ENCODE measurements around the gene NUFIP1.
"Not testable (repeated sequence)": the region's sequence is repeated elsewhere in the genome, so short reads cannot be mapped to it uniquely, and the experiment has no call there.

Gene NUFIP1

DNA sequence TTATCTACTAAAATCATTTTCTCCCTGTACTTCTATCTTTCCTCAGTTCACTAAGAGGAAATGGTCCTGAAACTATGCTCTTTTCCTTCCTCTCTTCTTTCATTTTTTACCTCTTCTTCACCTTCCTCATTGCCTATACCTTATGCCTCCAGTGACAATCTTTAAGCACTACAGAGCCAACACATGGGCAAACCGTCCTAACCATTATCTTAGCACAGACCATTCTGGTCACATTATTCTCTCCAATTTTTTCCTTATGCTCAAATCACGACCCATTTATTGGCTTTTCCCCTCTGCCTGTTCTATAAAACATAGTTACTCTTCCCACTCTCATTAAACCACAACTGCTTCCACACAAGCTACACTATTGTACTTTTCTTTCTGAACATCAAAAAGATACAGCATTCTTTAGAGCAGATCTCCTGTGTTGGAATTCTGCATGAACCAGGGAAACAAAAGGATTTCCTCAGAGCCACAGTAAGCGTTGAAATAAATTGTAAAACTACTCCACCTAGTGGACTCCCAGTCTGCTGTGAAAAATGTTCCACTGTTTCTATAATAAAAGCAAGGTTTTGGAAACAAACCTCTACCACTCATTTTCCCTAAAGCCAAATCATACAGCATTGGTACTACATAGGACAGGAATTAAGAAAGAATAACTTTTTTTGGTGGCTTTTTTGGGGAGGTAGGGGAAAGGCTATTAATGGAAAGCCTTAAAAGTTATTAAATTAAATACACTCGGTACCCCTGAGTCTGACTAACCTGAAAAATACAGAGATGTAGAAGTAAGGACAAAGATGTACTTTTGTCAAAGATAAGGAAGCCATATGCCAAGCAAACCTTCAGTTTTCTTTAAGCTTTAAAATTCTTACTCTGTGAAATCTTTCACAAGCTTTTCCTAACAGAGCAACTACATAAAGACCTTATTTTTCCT, 19.5 kb downstream of the NUFIP1 start:
- no peak for DNase-seq

DNA sequence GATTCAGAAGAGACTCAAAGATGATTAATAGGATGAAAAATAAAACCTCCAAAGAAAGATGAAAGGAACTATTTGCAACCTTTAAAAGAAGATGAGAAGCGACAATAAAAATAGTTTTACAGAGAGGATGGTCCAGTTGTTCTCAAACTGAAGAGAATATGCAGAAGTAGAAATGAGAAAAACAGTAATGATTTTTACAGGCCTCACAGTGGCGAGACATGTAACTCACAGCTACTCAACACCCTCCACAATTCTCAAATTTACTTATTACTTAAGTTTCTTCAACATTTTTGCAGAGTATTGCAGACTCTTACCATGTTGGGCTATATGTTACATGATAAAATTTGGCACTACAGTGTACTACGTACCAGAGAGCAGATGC, 20.8 kb downstream of the NUFIP1 start:
- no peak for DNase-seq

- DNase-seq = no peak
Measured at GRCh38 chr13:44967704-44968433, 21.4 kb downstream of the NUFIP1 start.

- no peak for DNase-seq
Measured at GRCh38 chr13:44961997-44962396, 27.3 kb downstream of the NUFIP1 start.

DNA sequence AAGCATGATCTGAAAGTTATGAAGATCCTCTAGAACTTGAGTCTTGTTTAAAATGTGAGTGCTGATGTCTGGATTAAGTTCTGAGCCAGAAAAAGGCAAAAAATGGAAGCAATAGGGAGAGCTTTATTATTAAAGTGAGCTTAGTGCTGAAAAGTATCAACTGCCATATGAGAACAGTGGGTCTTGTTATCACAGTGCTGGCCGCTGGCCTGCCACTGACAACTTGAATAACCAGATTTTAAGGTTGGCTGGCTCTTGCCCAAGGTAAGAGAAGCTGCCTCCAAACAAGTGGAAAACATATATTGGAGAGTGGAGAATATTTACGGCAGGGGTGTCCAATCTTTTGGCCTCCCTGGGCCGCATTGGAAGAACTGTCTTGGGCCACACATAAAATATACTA, 33.9 kb downstream of the NUFIP1 start:
- no peak for DNase-seq

GRCh38 chr13:44954224-44954623, 35.0 kb downstream of the NUFIP1 start:
- DNase-seq = no peak

- DNase-seq = no peak
Measured at GRCh38 chr13:44952671-44953070, 36.6 kb downstream of the NUFIP1 start.

DNA sequence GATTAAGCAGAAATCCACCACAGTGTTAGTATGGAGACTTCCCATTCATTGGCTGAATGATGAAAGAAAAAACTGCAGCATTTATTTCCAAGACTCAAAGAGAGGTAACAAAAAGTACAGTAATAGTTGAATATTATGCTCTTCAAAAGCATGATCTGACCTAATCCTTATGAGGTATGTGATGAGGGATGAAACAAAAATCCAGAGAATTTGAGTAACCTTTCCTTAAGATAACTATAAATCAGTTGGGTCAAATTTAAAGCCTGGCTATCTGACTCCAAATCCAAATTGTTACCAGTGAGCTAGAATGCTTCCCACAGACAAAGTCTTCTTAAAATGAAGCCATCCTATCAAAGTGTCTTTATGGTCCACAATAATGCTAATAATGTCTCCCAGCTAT, 38.1 kb downstream of the NUFIP1 start:
- DNase-seq = no peak

- not testable (repeated sequence) for DNase-seq
Measured at GRCh38 chr13:44943411-44943810, 45.9 kb downstream of the NUFIP1 start.

DNA sequence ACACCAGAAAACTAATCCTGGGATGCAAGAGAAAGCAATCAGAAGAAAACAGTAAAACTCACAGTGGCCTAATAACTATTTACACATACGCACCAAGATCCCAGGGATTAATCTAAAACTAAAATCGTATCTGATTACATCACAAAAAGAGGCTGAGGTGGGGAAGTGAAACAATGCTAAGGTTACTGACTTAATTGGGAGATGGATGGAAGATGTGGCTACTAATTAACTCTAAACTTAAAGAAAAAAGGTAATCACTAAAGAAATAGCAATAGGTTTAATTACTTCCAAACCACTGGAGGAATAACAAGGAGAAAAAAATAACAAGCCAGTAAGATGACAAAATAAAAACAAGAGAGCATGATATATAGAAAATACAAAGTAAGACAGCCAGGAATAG, 50.4 kb downstream of the NUFIP1 start:
- DNase-seq = no peak

DNA sequence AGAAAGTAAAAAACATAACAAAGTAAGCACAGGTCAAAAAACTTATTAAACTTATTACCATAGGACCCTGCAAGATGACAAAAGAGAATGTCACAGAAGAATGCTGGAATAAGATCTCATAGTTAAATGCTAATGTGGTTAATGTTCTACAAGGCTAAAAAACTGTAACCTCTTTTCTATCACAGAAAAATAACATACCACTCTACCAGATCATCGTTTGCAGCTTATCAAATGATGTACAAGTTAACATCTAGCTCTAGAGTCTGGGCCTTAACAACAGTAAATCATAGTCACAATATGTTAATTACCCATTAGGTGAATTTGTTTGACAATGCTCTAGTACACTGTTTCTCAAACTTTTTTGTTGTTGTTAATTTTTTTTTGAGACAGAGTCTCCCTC, 53.0 kb downstream of the NUFIP1 start:
- DNase-seq = no peak

DNA sequence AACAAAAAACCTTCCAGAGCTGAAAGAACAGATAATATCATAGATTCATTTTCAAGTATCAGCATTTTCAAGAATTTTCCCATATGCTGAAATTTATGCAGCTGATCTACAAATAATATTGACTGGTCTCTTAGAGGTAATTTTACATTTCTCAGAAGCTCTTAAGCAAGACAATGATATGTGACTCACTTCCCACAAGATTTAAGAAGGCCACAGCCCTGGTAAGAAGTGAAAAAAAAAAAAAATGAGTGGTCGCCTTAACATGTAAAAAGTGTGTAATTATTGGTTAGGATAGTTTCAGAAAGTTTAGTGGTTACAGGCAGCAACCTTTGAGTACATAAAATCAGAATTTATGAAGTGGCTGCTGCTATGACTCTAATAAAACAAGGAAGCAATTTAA, 54.5 kb downstream of the NUFIP1 start:
- no peak for DNase-seq

GRCh38 chr13:44932850-44933251, 56.4 kb downstream of the NUFIP1 start:
- DNase-seq = no peak

DNA sequence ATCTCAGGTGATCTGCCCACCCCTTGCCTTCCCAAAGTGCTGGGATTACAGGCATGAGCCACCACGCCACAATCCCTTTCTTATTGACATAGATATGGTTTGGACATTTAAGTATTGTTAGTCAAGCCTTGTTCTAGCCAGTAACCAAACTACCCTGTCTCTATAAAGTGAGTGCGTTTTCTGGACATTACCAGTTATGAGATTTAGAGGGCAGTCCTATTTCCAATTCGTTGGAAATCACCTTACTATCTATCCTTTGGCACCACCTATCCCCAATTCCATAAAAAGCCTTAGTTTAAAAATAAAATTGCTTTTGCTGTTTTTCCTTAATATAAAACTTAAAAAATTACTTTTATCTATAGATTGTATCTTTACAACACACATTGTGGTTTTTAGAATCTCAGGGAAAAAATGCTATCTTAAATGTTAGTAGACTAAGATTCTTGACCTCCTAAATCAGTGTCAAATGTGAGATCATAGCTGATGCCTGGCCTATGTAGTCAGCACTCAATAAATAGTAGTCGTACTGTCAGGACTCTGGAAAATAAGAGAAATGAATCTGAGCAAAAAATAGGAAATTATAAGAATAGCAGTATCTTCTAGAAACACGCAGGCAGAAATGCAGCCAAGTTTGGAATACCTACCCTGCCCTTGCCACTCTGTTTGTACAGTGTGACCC, 57.0 kb downstream of the NUFIP1 start:
- no peak for DNase-seq

GRCh38 chr13:44930963-44931623, 58.2 kb downstream of the NUFIP1 start:
- no peak for DNase-seq

- no peak for DNase-seq
Measured at GRCh38 chr13:44930280-44930679, 59.0 kb downstream of the NUFIP1 start.

GRCh38 chr13:44929692-44930091, 59.6 kb downstream of the NUFIP1 start:
- no peak for DNase-seq

DNA sequence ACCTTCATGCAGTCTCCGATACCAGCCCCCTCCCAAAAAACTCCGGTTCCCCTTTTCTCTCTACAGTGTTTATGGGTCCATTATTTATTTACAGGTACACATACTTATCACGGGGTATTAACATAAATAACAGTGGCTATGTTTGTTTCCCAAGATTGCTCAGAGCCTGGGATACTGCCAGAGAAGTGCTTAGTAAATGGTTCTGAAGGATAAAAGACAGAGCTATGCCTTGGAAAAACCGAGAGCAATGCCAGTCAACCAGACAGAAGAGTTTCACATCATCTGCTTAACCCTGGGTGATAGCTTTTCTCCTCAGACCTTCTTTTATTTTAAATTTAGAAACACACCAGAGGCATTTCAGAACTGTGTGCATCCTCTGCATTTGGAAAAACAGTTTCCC, 61.3 kb downstream of the NUFIP1 start:
- DNase-seq = no peak

GRCh38 chr13:44921931-44922758, 67.1 kb downstream of the NUFIP1 start:
- DNase-seq = no peak

DNA sequence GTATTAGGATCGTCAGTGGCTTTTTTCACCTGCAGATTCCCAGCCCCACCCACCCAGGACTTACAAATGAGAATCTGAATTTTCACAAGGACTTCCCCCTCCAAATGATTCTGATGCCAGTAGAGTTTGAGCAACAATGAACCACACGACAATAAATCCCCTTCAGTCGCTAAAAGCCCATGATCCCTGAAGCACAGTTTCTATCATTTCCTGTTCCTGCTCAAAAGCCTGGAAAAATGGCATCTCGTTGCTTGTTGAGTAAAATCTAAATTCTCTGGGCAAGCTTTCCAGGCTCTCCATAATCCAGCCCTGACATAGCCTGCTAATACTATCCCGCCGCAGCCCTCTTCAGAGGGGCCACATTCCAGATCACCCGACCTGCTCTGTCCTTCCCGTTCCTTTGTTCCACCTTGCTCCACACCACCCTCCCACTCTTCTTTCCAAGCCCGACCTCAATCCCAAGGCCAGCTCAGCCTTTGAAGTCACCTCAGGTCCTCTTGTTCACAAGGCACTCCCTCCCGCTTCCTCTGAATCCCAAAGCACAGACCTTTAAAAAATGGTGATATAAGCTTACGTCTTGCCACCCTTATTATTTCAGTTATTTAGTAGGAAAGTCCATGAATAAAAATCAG, 67.9 kb downstream of the NUFIP1 start:
- DNase-seq = no peak

DNA sequence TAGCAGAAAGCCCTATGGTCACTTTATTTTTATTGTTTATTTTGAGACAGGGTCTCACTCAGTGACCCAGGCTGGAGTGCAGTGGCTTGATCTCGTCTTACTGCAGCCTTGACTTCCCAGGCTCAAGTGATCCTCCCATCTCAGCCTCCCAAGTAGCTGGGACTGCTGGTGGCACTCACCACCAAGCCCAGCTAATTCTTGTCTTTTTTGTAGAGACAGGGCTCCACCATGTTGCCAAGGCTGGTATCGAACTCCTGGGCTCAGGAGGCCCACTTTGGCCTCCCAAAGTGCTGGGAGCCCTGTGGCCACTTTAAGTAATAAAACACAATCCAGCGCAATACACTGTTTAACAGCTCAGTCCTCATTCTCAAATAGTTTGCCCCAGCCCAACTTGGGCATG, 69.3 kb downstream of the NUFIP1 start:
- no peak for DNase-seq

Data from activated CD8-positive, alpha-beta memory T cell treated with anti-CD3 and anti-CD28 coated beads, Interleukin-2, amount 50 U/mL, for 48 hours (primary cell).